ENCODE results near the gene SMIM35.
"Not testable (repeated sequence)": the region's sequence is repeated elsewhere in the genome, so short reads cannot be mapped to it uniquely, and the experiment has no call there.

The SMIM35 gene

DNA sequence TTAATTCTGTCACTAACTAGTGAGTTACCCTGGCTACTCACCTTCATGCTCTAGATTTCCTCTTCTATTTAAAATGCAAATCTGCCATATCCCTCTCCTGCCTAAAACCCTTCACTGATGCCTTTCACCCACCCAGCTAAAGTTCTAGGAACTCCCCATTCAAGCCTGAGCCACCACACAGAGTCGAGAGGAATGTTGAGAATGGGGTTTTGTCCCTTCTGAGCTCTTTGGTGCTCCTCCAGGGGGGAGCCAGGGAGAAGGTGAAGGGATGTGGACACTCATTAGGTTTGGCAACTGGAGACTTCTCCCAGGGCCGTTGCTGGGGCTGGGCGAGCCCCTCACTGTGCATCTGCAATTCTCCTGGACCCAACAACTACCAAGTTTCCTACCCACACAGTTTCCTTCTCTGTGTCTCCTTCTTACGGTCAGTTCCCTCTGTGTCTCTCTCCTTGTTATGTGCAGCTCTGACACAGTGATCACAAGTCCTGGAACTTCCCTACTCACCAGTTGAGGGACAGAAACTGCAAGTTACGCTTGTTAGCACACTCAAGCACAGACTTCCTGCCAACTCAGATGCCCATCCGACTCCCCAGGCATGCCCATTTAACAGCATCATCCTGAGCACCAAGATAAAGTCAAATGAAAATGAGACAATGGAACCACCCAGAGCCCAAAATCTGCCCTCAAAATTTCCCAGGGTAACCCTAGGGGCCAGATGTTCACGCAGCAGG, 107.1 kb downstream of the SMIM35 start:
- H3K4me3 ChIP-seq (ENCODE audit: low read length) = no peak overlapping the region
- H3K4me1 ChIP-seq (ENCODE audit: insufficient read depth, low read length) = no peaks in the 10 kb centered on the region
- no peak overlapping the region for H3K9ac ChIP-seq (ENCODE audit: low read depth, low read length)
- H3K27ac ChIP-seq (ENCODE audit: low read length) = no peak overlapping the region
- H3K36me3 ChIP-seq (ENCODE audit: insufficient read depth, low read depth, low read length) = no peaks in the 10 kb centered on the region
- no peaks in the 10 kb centered on the region for H3K9me3 ChIP-seq (ENCODE audit: insufficient read depth, low read depth, low read length)
- H3K27me3 ChIP-seq (ENCODE audit: insufficient read depth, low read length) = peaks cover 7% of the 10 kb centered on the region

DNA sequence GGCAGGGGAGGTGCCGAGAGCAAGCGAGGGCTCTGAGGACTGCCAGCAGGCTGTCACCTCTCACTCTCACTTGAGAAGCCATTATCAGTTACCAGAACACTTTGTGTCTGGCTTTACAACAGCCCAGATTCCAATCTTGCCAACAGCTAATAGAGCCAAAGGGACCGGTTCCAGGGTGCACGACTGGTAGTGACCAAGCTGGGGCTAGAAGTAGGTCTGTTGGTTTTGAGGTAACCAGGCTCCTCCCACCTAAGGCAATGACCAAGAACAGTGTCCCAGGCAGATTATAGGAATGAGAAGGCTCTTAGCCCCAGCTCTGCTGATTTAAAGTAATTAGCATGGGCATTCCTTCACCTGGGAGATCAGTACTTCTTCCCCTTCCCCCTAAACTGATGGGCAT, 107.8 kb downstream of the SMIM35 start:
- Histone ChIP-seq H3K36me3 (ENCODE audit: insufficient read depth, low read depth, low read length) (no peaks in the 10 kb centered on the region), H3K4me1 (ENCODE audit: insufficient read depth, low read length) (no peaks in the 10 kb centered on the region), H3K27me3 (ENCODE audit: insufficient read depth, low read length) (peaks cover under 1% of the 10 kb centered on the region; the same call in 1 of the 2 replicates), H3K4me3 (ENCODE audit: low read length) (no peak overlapping the region), H3K9me3 (ENCODE audit: insufficient read depth, low read depth, low read length) (no peaks in the 10 kb centered on the region), H3K9ac (ENCODE audit: low read depth, low read length) (no peak overlapping the region), H3K27ac (ENCODE audit: low read length) (no peak overlapping the region)

DNA sequence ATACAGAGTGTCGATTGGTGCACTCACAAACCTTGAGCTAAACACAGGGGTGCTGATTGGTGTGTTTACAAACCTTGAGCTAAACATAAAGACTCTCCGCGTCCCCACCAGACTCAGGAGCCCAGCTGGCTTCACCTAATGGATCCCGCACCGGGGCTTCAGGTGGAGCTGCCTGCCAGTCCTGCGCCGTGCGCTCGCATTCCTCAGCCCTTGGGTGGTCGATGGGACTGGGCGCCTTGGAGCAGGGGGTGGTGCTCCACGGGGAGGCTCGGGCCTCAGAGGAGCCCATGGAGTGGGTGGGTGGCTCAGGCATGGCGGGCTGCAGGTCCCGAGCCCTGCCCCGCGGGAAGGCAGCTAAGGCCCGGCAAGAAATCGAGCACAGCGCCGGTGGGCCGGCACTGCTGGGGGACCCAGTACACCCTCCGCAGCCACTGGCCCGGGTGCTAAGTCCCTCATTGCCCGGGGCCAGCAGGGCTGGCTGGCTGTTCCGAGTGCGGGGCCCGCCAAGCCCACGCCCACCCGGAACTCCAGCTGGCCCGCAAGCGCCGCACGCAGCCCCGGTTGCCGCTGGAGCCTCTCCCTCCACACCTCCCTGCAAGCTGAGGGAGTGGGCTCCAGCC, 108.4 kb downstream of the SMIM35 start:
- not testable (repeated sequence) for H3K9me3 ChIP-seq (ENCODE audit: insufficient read depth, low read depth, low read length)

DNA sequence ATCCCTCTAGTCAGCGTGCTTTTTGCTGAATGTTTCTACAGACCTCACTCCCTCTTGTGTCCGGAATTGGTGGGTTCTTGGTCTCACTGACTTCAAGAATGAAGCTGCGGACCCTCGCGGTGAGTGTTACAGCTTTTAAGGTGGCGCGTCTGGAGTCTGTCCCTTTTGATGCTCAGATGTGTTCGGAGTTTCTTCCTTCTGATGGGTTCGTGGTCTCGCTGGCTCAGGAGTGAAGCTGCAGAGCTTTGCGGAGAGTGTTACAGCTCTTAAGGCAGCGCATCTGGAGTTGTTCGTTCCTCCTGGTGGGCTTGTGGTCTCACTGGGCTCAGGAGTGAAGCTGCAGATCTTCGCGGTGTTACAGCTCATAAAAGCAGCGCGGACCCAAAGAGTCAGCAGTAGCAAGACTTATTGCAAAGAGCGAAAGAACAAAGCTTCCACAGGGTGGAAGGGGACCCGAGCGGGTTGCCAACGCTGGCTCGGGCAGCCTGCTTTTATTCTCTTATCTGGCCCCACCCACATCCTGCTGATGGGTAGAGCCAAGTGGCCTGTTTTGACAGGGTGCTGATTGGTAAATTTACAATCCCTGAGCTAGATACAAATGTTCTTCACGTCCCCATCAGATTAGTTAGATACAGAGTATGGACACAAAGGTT, 109.0 kb downstream of the SMIM35 start:
- not testable (repeated sequence) for H3K4me1 ChIP-seq (ENCODE audit: insufficient read depth, low read length); H3K9me3 ChIP-seq (ENCODE audit: insufficient read depth, low read depth, low read length); H3K27me3 ChIP-seq (ENCODE audit: insufficient read depth, low read length); H3K36me3 ChIP-seq (ENCODE audit: insufficient read depth, low read depth, low read length); H3K4me3 ChIP-seq (ENCODE audit: low read length); H3K9ac ChIP-seq (ENCODE audit: low read depth, low read length); H3K27ac ChIP-seq (ENCODE audit: low read length)

More for the DNA sequence above, 108.4 kb downstream of the SMIM35 start:
- not testable (repeated sequence) for H3K27ac ChIP-seq (ENCODE audit: low read length); H3K27me3 ChIP-seq (ENCODE audit: insufficient read depth, low read length); H3K9ac ChIP-seq (ENCODE audit: low read depth, low read length); H3K36me3 ChIP-seq (ENCODE audit: insufficient read depth, low read depth, low read length); H3K4me3 ChIP-seq (ENCODE audit: low read length); H3K4me1 ChIP-seq (ENCODE audit: insufficient read depth, low read length)

DNA sequence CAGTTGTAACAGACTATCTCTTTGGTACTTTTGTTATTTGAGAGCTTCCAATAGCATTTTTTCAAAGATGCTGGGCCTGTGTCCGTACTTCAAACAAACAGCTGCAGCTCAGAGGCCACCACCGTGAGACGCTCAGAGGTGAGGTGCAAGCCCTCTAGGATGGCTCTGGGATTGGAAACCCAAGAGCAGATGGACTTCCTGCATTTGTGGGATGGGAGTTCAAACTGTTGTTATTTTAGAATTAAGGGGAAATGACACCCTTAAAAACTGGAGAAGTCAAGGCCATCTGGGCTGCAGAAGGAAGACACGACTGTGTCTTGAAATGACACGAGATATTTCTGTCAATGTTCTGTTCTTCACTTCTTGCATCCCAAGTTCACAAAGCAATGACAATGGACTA, 109.7 kb downstream of the SMIM35 start:
- Histone ChIP-seq H3K27ac (ENCODE audit: low read length) (no peak overlapping the region), H3K27me3 (ENCODE audit: insufficient read depth, low read length) (no peaks in the 10 kb centered on the region; the same call in 1 of the 2 replicates), H3K36me3 (ENCODE audit: insufficient read depth, low read depth, low read length) (no peaks in the 10 kb centered on the region), H3K9me3 (ENCODE audit: insufficient read depth, low read depth, low read length) (no peaks in the 10 kb centered on the region), H3K9ac (ENCODE audit: low read depth, low read length) (no peak overlapping the region), H3K4me3 (ENCODE audit: low read length) (no peak overlapping the region), H3K4me1 (ENCODE audit: insufficient read depth, low read length) (no peaks in the 10 kb centered on the region)

DNA sequence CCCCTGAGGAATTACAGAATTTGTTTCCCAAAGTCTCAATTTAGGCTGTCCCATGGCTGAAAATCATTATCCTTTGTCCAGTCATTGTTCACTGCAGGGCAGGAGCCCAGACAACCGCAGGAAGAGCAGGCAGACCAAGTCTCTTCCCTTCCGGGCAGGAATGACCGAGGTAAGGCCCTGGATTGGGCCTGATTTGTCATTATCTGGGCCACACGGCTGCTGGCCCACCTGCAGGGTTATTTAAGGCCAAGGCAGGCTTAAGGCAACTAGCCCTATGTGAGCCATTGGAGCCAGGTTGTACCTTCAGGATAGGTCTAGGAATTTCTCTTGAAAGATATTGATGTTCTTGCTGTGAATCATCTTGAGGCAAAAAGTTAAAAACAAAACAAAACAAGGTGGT, 110.3 kb downstream of the SMIM35 start:
- H3K9ac ChIP-seq (ENCODE audit: low read depth, low read length) = no peak overlapping the region
- no peaks in the 10 kb centered on the region for H3K36me3 ChIP-seq (ENCODE audit: insufficient read depth, low read depth, low read length)
- no peaks in the 10 kb centered on the region for H3K4me1 ChIP-seq (ENCODE audit: insufficient read depth, low read length)
- no peaks in the 10 kb centered on the region; the same call in 1 of the 2 replicates for H3K27me3 ChIP-seq (ENCODE audit: insufficient read depth, low read length)
- no peak overlapping the region for H3K27ac ChIP-seq (ENCODE audit: low read length)
- H3K9me3 ChIP-seq (ENCODE audit: insufficient read depth, low read depth, low read length) = no peaks in the 10 kb centered on the region
- H3K4me3 ChIP-seq (ENCODE audit: low read length) = no peak overlapping the region

DNA sequence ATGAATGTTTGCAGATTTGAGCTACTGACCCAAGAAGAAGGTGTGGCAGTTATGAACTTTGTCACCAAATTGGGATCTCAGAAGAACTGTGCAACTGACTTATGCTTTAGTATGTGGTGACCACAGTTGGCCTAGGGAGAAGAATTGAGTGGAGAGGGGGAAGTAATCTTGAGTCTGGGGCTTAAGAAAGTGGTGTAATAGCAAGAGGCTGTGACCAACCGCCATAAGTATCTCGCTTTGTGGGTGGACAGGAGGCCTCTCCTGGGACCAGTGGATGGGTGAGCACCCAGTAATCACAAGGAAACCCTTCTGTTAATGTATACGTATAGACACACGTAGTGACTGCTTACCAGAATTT, 113.3 kb downstream of the SMIM35 start:
- no peak overlapping the region for H3K9ac ChIP-seq (ENCODE audit: low read depth, low read length)
- no peaks in the 10 kb centered on the region for H3K27me3 ChIP-seq (ENCODE audit: insufficient read depth, low read length)
- no peaks in the 10 kb centered on the region for H3K9me3 ChIP-seq (ENCODE audit: insufficient read depth, low read depth, low read length)
- H3K4me1 ChIP-seq (ENCODE audit: insufficient read depth, low read length) = no peaks in the 10 kb centered on the region
- no peaks in the 10 kb centered on the region for H3K36me3 ChIP-seq (ENCODE audit: insufficient read depth, low read depth, low read length)
- H3K4me3 ChIP-seq (ENCODE audit: low read length) = no peak overlapping the region
- no peak overlapping the region for H3K27ac ChIP-seq (ENCODE audit: low read length)

DNA sequence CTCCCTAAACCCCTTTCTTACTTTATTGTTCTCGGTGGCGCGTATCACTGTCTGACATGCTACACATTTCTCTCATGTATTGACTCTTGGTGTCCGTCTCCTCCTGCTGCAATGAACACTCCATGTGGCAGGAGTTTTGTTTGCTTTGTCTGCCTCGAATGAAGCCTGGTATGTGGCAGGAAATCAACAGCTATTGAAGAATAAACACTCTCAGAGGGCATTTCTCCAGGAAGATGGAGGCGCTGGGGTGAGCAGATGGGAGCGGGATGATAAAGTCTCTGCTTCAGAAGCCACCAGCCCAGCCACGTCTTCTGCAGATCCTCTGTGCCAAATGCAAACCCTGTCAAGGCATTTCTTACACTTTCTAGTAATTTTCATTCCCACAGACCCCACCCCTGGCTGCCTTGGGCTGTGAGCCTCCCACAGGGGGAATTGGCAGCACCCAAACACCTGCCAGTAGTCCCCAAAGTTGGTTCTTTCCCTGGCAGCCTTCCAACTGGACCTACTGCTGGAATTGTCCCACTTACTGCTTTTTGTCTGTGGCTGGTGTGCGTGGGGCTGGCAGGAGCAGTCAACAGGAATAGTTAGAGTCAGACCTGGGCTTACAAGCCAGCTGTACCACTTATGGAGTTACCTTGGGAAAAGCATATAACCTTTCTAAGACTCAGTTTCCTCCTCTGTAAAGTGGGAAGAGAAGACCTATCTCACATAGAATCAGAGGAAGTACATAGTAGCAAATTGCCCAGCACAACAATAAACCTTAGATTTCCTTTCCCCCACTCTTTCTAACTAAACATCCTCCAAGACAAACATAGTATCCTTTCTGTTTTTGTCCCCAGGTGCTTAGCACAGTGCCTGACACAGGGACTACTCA, 113.9 kb downstream of the SMIM35 start:
- Histone ChIP-seq H3K36me3 (ENCODE audit: insufficient read depth, low read depth, low read length) (no peaks in the 10 kb centered on the region), H3K9me3 (ENCODE audit: insufficient read depth, low read depth, low read length) (no peaks in the 10 kb centered on the region), H3K4me1 (ENCODE audit: insufficient read depth, low read length) (no peaks in the 10 kb centered on the region), H3K27ac (ENCODE audit: low read length) (no peak overlapping the region), H3K27me3 (ENCODE audit: insufficient read depth, low read length) (no peaks in the 10 kb centered on the region), H3K9ac (ENCODE audit: low read depth, low read length) (no peak overlapping the region), H3K4me3 (ENCODE audit: low read length) (no peak overlapping the region)

DNA sequence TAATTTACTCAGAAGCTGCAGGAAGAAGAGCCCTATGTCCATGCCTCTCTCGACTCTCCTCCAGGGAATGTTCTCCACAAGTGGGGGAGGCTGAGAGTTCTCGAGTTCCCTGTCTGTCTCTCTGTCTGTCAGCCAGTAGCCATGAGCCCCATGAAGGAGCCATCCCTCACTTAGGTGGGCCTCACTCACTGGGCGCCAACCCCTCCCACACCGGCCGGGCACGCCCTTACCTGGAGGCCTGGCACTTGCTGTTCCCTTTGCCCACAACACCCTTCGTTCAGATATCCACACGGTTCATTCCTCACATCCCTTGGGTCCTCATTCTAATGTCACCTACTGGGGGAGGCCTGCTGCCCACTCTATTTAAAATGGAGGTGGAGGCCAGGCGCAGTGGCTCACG, 114.7 kb downstream of the SMIM35 start:
- no peak overlapping the region for H3K27ac ChIP-seq (ENCODE audit: low read length)
- H3K4me1 ChIP-seq (ENCODE audit: insufficient read depth, low read length) = no peaks in the 10 kb centered on the region
- no peaks in the 10 kb centered on the region for H3K36me3 ChIP-seq (ENCODE audit: insufficient read depth, low read depth, low read length)
- H3K9me3 ChIP-seq (ENCODE audit: insufficient read depth, low read depth, low read length) = no peaks in the 10 kb centered on the region
- no peaks in the 10 kb centered on the region for H3K27me3 ChIP-seq (ENCODE audit: insufficient read depth, low read length)
- H3K4me3 ChIP-seq (ENCODE audit: low read length) = no peak overlapping the region
- H3K9ac ChIP-seq (ENCODE audit: low read depth, low read length) = no peak overlapping the region

DNA sequence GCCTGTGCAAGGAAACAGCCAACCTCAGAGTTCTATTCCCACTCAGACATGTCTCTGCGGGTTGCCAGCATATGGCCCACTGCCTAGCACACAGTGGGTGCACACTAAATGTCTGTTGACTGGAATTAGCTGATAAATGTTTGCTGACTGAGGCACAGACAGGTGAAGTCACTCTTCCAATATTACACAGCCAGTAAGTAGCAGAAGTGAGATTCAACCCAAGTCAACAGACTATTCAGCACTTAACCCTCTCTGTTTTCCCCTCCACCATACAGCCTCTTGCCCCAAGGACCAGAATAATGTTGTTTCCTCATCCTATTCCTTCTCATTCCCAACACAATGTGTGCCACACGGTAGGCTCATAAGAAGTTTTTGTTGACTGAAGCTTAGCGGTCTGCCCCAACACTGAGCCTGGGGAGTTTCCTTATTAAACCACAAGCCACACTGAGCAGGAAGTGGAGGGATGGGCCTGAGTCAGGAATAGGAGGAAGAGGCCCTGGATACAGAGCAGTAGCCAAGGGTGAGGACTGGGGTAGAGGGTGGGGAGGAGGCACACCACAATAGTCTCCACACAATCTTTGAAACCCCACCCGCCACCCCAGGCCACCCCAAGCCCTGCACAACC, 116.3 kb downstream of the SMIM35 start:
- H3K9ac ChIP-seq (ENCODE audit: low read depth, low read length) = no peak overlapping the region
- H3K36me3 ChIP-seq (ENCODE audit: insufficient read depth, low read depth, low read length) = no peaks in the 10 kb centered on the region
- H3K27ac ChIP-seq (ENCODE audit: low read length) = no peak overlapping the region
- no peaks in the 10 kb centered on the region for H3K27me3 ChIP-seq (ENCODE audit: insufficient read depth, low read length)
- no peaks in the 10 kb centered on the region for H3K9me3 ChIP-seq (ENCODE audit: insufficient read depth, low read depth, low read length)
- no peak overlapping the region for H3K4me3 ChIP-seq (ENCODE audit: low read length)
- H3K4me1 ChIP-seq (ENCODE audit: insufficient read depth, low read length) = no peaks in the 10 kb centered on the region
